GM20431 (cell line): Measurements from ENCODE around the gene MYORG.

Experiments
- in situ Hi-C: fragments of 300-500 bp; cut with MseI, MboI; formaldehyde crosslinking; loops from one replicate; pipeline ENCODE4 v1.15.0; 2020; ENCODE audit warnings: low sequenced_read_pairs; ENCODE audit not compliant: unreplicated experiment

Gene MYORG

GRCh38 chr9:34376596-34377403 is at the start of gene MYORG:
MYORG (minus strand) TSS chr9:34376898; CDS start chr9:34372943, 3,955 bp downstream.
- in situ Hi-C loops = no loop called here

- in situ Hi-C loops = loop anchor here (10.0 to 25.0 kb wide), 2 partner anchors 92 to 185 kb away; partner anchors contain the start of gene ENHO
These were observed 43.2 kb upstream of the MYORG start for GRCh38 chr9:34419716-34420504.

GRCh38 chr9:34417734-34418133 is 41.0 kb upstream of the MYORG start:
- in situ Hi-C loops = loop anchor here (10.0 to 25.0 kb wide), 2 partner anchors 95 to 187 kb away; partner anchors contain the start of gene ENHO

GRCh38 chr9:34413231-34413852 is 36.6 kb upstream of the MYORG start:
- in situ Hi-C loops = loop anchor here (10.0 to 25.0 kb wide), 2 partner anchors 99 to 191 kb away; partner anchors contain the start of gene ENHO

- in situ Hi-C loops = loop anchor here (10.0 to 25.0 kb wide), 2 partner anchors 100 to 192 kb away; partner anchors contain the start of gene ENHO
These were observed 35.6 kb upstream of the MYORG start for GRCh38 chr9:34412336-34412735.

GRCh38 chr9:34409154-34409553 is 32.5 kb upstream of the MYORG start:
- in situ Hi-C loops = loop anchor here (25.0 kb wide), 1 partner anchor 103 kb away; the partner anchor contains the start of gene ENHO

GRCh38 chr9:34408173-34408572 is 31.5 kb upstream of the MYORG start:
- in situ Hi-C loops = loop anchor here (25.0 kb wide), 1 partner anchor 104 kb away; the partner anchor contains the start of gene ENHO

GRCh38 chr9:34406219-34406618 is 29.5 kb upstream of the MYORG start:
- in situ Hi-C loops = loop anchor here (25.0 kb wide), 1 partner anchor 106 kb away; the partner anchor contains the start of gene ENHO

GRCh38 chr9:34405719-34406118 is 29.0 kb upstream of the MYORG start:
- in situ Hi-C loops = loop anchor here (25.0 kb wide), 1 partner anchor 107 kb away; the partner anchor contains the start of gene ENHO

- in situ Hi-C loops = loop anchor here (25.0 kb wide), 1 partner anchor 109 kb away; the partner anchor contains the start of gene ENHO
These were observed 27.1 kb upstream of the MYORG start for GRCh38 chr9:34403554-34404380.

GRCh38 chr9:34400686-34401602 is 24.2 kb upstream of the MYORG start:
- in situ Hi-C loops = loop anchor here (25.0 kb wide), 1 partner anchor 111 kb away; the partner anchor contains the start of gene ENHO

- in situ Hi-C loops = loop anchor here (25.0 kb wide), 1 partner anchor 112 kb away; the partner anchor contains the start of gene ENHO
These were observed 23.6 kb upstream of the MYORG start for GRCh38 chr9:34400275-34400674.

- in situ Hi-C loops = loop anchor here (25.0 kb wide), 1 partner anchor 113 kb away; the partner anchor contains the start of gene ENHO
These were observed 23.0 kb upstream of the MYORG start for GRCh38 chr9:34399729-34400128.

- in situ Hi-C loops = no loop called here
These were observed 22.2 kb upstream of the MYORG start for GRCh38 chr9:34398875-34399274.

- in situ Hi-C loops = no loop called here
These were observed 19.8 kb upstream of the MYORG start for GRCh38 chr9:34396276-34397214.

- in situ Hi-C loops = no loop called here
These were observed 15.8 kb upstream of the MYORG start for GRCh38 chr9:34392511-34392910.

GRCh38 chr9:34387239-34387638 is 10.5 kb upstream of the MYORG start:
- in situ Hi-C loops = no loop called here
